NCI-H510A (cell line): Measurements from ENCODE around the gene CRHR1.
A peak's percentile ranks its signal among the peaks of the same experiment; 100 is the strongest.
"Not testable (repeated sequence)": the region's sequence is repeated elsewhere in the genome, so short reads cannot be mapped to it uniquely, and the experiment has no call there.

Source experiments
- DNase-seq: peaks from one replicate; lab custom pipeline; 2025; lab: John Stamatoyannopoulos, UW

The CRHR1 gene

DNA sequence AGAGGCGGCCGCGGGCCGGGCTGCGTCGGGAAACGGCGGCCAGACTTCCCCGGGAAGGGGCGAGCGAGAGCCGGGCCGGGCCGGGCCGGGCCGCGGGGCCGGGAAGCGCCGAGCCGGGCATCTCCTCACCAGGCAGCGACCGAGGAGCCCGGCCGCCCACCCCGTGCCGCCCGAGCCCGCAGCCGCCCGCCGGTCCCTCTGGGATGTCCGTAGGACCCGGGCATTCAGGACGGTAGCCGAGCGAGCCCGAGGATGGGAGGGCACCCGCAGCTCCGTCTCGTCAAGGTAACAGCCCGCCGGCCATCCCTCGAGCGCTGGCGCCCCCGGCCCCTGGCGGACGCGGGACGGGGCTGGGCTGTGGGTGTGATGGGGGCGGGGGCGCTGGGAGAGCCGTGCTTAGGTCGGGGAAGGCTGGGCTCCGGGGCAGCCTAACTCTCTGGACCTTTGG, at the start of gene CRHR1:
TSS of gene CRHR1 (plus strand) at position 28 of the 448 bp plus-strand sequence. CDS start at position 253, 225 bp downstream.
- DNase-seq: no peak

DNA sequence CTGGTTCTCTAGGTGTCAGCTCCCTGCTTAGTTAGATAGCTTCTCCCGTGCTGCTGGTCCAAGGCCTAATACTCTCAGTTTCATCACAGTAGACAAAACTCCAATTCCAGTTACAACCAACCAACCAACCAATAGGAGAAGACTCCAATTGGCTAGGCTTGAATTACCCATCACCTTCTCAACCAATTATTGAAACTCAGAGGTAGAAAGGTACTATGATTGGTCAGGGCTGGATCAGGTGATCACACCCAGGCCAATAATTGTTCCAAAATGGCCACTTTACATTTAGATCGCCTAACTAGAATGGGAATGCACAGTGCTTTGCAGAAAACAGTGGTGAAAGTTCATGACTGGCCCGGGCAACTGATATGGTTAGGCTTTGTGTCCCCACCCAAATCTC, 49.5 kb upstream of the CRHR1 start:
- no peak for DNase-seq

DNA sequence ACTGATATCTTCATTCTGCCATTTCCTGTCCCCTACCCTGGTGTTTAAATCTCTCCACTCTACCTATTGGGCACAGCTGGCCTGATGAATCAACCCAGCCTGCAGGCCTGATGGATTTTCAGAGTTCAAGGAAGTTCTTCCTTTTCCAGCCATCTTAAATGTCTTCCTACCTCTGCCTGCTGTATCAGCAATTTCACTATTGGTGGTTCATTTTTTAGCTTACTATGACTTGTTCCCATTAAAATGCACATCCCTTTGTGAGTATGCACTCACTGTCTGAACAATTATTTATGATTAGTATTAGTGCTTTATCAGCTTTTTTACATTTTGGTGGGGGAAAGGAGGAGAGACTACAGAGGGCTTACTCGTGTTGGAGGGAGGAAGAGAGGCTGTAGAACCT, 48.6 kb upstream of the CRHR1 start:
- no peak for DNase-seq

DNA sequence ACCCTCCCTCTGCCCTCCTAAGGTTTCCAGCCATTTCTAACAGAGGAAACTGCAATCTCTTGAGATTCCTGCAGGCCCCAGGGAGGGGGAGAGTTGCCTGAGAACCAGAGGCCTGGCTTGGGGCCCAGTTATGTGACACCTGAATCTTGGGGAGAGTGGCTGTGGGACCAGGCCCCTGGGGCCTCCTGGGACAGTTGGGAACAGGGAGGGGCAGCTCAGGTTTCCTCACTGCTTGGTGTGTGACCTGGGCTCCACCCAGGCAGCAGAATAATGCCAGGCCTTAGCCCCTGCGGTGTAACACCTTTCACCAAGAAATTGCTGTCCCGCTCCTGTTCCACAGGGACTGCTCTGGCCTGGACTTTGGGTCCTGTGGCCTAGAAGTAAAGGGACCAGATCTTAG, 44.3 kb upstream of the CRHR1 start:
- DNase-seq: no peak

DNA sequence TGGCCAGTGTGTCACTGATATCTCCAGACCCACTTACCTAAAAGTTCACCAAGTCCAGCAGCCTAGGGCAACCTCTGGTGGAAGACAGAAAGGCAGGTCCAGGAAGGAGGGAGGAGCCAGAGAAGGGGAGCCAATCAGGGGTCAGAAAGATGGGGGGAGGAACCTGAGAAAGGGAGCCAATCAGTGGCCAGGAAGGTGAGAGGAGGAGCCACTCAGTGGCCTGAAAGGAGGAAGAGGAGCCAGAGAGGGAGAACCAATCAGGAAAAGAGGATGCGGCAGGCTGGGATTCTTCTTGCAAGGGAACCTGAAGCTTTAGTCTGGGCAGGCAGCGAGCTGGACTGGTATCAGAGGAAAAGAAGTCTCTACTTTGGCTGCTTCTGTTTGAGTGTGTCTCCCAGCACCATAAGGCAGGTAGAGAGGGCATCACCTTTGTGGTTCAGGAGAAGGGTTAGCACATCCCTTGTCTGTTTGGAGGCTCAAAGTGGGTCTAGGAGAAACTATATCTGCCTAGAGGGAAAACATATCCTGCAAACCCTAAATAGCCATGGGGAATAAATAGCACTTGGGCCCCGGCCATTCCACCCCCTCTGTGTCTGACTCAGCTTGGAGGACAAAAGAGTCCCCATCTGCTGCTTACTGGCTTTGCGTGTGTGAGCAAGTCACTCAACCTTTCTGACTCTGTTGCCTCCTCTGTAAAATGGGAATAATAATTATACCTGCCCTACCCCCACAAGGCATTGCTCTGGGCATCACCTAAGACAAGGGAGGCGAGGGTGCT, 43.4 kb upstream of the CRHR1 start:
- DNase-seq: peak; percentile 38

DNA sequence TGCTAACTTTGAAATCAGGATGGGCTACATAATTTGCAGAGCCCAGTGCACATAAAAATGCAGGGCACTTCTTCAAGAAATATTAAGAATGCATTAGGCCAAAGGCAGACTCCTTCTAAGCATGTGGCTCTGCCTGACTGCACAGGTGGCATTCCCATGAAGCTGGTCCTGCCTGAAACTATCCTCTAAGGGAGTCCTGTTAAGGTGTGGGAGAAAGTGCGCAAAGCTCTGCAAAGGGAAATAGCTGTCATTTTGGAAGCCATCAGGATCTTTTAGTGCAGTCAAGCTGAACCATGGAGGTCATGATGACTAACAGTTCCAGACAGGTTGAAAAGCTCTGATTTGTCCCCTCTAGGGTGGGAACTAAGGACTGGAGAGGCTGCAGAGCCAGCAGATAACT, 41.9 kb upstream of the CRHR1 start:
- DNase-seq: no peak

DNA sequence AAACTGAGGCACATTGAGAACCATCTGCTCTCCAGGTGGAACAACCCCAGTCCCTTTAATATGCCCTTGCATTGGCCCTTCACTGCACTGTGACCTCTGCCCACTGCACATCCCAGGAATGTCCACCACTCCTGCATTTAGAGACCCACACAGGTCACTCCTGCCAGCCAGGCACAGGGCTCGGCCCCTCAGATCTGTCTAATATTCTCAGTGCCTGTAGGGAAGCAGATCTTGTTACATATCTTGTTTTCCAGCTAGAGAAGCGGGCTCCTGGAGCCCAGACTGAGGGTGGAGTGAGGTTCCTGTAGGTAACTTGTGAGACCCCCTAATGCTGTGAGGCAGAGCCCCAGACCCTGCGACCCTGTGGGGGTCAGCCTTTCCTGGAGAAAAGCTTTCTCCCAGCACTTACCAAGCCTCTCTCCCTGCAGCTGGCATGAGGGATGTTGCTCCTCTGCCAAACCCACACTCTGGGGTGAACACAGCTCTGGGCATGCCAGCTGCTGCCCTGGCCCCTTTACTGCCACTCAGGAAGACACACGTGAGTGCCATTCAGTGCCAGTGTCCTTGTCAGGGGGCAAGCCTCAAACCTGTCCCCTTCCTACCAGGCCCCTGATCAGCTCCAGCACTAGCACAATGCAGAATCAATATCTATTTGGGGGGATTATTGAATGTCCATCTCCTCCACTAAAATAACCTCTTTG, 40.3 kb upstream of the CRHR1 start:
- DNase-seq: no peak

DNA sequence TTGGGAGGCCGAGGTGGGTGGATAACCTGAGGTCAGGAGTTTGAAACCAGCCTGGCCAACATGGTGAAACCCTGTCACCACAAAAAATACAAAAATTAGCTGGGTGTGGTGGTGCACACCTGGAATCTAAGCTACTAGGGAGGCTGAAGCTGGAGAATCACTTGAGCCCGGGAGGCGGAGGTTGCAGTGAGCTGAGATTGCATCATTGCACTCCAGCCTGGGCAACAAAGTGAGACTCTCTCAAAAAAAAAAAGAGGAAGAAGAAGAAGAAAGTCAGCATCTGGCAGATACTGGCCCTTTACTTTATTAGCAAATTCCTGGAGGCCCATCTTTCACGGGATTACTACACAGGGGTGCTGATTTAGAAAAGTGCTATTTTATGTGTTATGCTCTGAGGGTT, 39.3 kb upstream of the CRHR1 start:
- not testable (repeated sequence) for DNase-seq

DNA sequence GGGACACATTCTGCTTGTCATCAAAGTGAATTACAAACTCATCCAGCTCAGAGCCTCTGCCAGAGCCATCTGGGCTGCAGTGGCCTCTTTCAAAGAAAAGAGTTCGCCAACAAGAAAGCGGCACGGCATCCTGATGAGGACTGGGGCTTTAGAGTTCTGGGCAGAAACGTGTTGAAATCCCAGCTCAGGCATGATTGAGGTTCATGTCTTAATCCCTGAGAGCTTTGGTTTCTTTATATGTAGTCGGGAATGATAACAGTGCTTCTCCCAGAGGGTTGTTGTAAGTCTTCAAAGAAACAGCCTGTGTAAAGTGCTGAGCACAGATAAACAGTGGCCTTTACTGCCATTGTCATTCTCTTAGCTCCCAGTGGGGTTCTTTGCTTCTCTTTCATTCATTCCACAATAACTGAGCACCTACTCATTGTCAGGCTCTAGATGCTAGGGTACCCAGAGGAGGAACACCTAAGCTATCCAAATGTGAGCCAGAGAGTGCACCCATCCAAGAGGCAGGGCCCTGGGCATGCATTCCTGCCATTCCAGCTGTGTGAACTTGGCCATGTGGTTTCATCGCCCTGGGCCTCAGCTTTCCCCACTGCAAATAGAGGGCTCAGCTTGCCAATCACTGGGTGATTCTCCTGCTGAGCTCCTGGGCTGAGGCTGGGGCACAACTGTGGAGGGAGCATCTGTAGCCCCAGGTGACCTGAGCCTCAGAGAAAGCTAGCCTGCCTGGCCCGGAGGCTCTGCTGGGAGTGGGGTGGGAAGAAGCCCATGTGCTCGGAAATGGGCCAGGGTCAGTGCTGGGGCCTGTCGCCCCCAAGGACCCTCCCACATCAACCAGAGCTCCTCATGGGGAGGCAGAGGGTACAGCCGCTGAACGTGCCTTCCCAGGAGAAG, 38.3 kb upstream of the CRHR1 start:
- no peak for DNase-seq

DNA sequence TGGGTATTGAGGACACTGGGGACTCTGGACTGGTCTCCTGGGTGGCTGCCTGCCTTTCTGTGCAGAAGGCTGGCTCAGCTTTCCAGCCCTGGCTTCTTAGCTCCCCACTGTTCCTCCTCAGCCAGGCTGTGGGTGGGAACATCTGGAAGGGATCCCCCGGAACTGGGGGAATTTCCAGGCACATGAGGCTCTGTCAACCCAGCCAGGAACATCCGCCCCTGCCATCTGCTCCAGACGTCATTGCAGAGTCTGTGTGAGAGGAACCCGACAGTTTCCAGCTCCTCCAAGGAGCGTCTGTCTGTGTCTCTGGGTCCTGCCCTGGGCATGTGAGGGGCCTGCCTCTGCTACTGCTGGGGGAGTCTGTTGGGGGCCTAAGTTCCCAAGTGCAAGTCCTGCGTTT, 36.2 kb upstream of the CRHR1 start:
- DNase-seq: no peak

DNA sequence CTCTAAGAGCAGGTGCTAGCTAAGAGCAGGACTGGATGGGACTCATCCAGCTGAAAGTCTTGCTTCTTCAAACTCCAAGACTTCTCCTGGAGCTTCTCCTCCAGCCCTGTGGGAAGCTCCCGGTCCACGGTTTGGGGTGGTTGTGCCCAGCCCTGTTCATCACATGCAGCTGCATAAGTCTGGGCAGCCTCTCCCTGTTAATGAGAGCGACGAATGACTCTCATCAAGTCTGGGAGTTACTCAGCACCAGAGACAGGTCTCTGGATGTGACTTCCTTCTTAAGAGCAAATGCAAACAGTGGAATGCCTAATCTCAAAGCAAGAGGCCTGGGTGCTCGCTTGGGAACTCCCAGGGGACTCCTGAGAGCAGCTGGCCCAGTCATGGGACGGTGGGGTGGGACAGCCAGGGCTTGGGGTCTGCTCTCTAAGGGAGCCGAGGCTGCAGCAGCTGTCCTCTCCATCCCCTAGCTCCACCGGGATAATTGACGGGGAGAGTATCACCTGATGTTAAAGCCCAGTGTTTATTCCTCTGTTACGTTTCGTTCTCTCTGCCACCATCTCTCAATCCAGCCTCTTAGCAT, 35.3 kb upstream of the CRHR1 start:
- no peak for DNase-seq

DNA sequence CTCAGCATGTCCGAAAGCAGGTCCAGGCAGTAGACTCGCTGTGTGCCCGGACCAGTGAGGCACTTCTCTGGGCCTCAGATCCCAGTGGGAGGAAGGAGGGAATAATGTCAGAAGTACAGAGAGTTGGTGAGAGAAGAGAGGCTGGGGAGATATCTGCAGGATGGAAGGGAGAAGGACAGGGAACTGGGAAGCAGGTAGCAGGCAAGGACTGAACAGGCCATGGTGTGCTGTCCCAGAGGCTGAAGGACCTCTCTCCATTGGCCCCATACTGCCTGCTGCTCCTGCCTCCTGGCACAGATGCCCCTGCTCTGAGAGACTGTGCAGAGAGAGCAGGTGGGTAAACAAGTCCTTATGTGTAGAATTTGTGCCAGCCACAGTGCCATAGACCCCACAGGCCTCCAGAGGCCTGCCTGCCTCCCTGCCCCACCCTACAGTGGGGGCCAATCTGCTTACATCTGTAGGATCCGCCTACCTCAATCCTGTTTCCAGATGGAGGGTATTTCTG, 34.2 kb upstream of the CRHR1 start:
- peak; percentile 28 for DNase-seq

DNA sequence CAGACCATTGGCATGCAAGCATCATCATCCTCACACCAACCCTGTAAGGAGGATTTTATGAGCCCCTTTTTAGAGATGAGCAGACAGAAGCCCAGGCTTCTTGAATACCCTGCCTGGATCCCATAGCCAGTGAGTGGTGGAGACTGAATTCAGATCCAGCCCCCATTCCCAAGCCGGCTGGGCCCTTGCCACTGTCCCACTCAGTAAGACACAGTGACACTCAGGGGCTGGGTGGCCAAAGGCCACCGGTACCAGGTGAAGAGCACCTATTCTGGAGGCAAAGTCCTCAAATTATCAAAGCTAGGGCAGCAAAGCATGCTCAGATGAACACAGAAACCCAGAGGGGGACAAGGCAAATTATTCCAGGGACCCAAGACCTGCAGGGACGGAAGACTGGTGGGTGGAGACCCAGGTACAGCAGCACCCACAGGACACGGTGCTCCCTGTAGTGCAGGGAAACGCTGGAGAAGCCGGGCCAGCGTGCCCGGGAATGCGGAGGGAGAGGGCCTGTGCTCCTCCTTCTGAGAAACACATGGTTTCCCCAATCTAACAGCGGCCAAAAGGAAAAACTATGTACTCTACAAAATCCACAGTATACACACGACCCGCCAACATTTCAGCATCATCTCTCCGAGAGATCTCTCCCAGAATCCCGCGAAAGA, 33.2 kb upstream of the CRHR1 start:
- DNase-seq: no peak

DNA sequence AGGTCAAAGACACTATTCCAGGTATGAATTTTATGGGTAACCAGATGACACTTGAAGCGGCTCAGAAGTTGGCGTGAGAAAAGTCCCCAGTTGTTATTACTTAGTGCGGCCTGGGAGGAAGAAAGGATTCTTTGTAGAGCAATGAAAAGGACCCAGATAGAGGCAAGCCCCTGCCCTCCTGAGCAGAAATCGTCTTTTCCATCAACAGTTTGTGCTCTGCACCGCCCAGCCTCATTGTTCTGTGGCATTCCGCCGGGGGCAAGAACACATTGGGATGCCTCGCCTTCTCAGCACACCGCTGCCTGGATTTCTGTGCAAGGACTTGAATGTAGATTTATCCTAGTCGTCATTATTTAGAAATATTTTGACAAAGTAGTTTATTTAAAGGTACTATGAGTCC, 32.7 kb upstream of the CRHR1 start:
- DNase-seq: no peak

DNA sequence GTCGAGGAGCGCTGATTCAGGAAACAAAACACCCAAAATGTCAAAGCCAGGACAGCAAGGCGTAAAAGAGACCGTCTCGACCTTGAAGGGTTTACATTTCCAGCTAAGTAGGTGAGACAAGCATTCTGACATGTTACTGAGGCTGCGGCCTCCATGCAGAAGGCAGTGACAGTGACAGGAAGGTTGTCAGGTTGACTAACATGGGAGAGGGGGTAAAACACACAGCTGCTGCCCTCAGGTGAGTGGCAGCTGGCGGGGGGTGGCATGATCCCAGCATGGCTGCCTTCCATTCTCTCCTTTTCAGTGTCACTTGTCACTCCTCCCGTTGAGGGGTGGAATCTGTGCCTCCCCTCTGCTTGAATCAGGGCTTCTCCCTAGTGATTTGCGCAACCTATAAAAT, 31.9 kb upstream of the CRHR1 start:
- no peak for DNase-seq

DNA sequence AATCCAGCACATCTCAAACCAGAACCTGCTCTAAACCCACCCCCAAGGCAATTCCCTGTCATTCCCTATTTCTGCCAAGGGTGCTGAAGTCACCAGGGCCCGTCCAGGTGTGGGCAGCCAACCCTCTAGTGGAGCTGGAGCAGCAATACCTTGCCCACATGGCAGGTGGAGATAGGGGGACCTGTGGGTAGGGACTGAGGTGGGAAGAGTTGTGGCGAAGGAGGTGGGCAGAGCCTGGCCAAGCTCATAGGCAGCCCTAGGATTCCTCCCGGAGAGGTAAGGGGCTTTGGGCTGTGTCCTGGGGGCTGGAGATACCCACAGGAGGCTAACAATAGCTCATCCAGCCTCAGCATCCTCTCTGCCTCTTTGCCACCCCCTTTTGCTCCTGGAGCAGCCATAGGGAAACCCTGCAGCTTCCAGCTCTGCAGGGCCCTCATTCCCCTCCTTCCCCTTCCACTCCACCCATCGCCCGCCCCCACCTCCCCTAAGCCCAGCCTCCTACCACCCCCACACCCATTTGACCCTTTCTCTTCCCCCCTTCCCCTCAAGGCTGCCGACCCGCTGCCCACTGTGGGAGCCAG, 30.4 kb upstream of the CRHR1 start:
- DNase-seq: no peak

DNA sequence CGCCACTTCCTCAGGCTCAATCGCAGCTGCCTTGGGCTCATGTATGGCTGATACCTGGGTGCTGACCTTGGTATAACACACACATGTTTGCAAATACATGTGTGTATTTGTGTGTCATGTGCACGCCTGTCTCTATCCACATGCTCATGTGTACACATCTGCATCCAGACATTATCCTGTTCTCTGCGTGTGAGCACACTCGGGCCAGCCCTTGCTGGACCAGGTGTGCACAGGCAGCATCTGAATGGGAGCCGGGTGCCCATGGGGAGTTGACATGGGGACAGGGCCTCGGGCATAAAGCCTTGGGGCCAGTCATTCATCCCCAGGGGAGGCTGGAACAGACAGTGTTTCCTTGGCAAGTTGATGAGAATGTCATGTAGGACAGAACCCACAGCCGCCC, 29.1 kb upstream of the CRHR1 start:
- DNase-seq: no peak

DNA sequence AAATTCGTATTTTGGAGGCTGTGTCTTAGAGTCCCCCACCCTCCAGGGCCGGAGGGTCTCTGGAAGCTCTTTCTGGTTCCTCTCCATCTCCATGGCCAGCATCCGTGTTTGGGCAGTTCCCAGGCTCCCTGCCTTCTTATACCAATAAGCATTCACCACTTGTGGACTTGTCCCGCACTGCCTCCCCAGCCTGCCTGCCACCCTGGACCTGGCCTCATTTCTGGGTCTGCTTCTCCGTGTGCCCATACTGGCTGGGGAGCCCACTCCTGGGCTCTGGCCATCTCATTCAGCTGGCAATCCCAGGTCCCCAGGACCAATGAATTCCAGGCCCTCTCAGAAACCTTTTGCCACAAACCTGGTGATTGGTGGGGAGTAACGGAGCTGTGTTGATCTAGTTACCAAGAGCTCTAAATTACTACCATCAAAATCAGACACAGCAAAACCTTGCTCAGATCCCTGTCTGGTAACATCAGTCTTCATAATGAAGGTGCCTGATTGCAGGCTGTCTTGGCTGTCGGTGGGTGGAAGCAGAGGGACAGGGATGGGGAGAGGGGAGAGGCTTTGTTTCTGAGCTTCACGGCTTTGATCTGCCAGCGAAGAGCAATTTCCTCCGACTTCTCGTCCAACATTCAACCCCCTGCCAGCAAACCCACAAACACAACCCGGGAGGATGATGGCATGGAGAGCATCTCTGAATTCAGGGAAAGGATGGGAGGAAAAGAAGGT, 27.7 kb upstream of the CRHR1 start:
- no peak for DNase-seq

DNA sequence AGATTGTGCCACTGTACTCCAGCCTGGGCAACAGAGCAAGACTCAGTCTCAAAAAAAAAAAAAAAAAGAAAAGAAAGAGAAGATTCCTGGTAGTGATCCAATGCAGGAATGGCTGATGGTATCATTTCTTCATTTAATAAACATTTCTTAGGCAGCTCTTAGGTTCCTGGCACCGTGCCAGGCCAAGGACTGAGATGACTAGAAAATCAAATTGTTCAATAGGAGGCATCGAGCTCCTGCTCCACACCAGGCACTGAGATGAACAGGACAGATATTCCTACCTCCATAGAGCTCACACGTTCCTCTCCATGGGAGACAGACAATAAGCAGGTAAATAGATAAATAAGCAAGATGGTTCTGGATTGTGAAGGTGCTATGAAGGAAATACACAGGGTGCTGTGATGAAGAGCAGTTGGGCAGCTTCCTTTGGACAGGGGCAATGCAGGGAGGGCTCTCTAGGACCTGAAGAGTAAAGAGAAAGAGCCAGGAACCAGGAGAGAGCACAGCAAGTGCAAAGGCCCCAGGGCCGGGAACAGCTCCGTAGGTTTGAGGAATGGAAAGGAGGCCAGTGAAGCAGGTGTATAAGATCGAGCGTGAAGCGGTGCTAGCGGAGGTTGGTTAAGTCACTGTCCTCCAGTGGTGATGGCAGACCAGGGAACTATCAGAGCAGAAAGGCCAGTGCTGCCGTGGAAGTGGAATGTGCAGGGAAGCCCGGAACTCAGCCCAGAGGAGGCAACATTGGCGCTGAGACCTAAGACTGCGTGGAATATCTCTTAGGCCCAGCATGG, 26.5 kb upstream of the CRHR1 start:
- DNase-seq: no peak

DNA sequence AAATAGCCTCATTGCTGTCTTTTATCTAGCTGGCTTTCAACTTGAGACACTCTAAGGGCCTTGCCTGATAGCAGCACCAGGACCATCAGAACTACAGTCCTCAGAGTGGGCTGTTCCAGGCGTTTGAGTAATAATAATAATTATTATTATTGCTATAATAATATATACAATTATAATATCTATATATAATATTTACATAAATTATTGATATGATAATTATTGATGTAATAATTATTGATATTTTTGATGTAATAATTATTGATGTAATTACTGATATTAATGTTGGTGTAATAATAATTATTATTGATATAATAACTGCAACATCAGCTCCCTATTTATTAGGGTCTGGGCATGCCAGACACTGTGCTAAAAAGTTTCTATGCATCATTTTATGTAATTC, 25.6 kb upstream of the CRHR1 start:
- no peak for DNase-seq
